Stimulated activated CD4-positive, alpha-beta T cell treated with anti-CD3 and anti-CD28 coated beads, Interleukin-4, amount 100 ng/mL, for 24 hours (primary cell): ENCODE data around the gene IGFL4.

ENCODE experiments used
- DNase-seq: peaks from one replicate; pipeline ENCODE4 v3.0.0-alpha.2; 2020

The IGFL4 gene

DNA sequence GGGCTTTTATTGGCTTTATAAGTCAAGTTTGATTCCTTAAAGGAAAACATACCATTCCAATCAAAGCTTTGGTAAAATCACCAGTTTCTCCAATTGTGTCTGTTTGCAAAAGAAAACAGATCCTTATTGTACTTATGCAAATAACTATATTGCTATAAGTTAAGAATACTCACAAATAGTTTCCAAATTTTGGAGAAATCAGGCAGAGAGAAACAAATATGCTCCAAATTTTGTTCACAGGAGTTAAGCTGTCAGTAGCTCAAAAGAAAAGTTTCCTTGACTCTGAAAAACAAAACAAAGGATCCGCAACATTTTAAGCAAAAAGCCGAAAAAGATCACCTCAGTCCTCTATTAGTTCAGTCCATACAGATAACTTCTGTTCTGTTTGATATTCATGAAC lies 19.2 kb upstream of the IGFL4 start:
- no peak for DNase-seq

DNA sequence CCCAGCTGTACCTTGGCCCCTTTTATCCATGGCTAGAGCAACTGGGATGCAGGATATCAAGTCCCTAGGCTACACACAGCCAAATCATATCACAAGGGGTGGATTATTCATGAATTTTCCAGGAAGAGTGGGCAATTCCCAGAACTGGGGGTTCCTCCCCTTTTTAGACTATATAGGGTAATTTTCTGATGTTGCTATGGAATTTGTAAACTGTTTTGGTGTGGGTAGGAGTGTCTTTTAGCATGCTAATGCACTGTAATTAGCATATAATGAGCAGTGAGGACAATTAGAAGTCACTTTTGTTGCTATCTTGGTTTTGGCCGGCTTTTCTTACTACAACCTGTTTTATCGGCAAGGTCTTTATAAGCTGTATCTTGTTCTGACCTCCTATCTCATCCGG lies 18.0 kb upstream of the IGFL4 start:
- no peak for DNase-seq

DNA sequence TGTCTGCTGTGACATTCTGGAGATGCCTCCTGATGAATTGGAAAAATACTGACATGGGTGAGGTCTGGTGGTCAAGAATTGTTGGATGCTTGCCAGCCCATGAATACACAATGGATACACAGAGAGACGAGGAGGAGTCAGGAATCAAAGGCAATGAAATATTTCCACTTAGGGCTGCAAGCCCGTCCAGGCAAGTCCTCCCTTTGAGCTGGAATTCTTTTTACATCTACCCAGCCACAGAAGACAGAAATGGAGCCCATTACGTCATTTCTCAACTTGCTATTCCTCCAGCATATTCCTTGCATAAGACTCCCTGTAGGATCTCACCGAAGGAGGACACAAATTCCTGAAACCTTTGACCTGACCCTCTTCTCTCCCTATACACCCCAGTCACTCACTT lies 15.7 kb upstream of the IGFL4 start:
- DNase-seq = no peak

DNA sequence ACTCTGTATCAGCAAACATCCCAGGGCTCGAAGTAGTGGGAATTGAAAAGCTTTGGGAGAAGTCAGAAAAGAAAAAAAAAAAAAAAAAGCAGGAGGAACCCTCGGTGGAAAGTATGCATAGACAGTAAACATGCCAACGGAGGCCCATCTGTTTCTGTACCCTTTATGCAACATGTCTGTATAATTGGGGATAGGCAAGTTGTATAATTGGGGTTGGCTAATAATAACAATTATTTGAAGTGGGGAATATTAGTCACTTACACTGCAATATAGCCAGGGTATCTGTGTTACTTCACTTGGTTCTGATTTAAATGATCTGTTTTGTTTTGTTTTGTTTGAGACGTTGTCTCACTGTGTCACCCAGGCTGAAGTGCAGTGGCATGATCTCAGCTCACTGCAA lies 12.1 kb upstream of the IGFL4 start:
- DNase-seq = no peak

DNA sequence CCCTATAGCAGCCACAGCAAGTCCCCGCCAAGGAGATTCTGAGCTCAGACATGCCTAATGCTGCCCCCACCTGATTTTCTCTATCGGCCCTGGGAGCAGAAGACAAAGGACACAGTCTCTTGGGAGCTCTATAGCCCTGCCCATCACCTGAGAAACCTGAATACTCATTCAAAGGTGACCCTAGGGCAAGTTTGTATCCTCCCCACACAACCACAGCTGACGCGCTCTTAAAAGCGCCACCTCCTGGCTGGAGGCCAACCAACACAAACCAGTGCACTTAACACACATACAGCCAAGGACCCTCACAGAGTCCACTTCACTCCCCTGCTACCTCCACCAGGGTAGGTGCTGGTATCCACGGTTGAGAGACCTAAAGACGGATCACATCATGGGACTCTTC lies 8.8 kb upstream of the IGFL4 start:
- DNase-seq = no peak

DNA sequence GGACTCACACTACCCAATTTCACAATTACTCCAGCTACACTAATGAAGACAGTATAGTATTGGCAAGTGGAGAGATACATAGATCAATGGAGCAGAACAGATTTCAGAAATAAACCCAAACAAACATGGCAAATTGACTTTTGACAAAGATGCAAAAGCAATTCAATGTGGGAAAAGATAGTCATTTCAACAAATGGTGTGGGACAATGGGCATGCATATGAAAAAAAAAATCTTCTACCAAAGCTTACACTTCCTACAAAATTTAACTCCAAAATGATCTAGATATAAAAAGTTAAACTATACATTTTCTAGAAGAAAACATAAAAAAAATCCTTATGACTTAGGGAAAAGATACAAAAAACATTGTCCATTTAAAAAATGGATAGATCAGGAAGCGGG lies 2.7 kb upstream of the IGFL4 start:
- DNase-seq = no peak

DNA sequence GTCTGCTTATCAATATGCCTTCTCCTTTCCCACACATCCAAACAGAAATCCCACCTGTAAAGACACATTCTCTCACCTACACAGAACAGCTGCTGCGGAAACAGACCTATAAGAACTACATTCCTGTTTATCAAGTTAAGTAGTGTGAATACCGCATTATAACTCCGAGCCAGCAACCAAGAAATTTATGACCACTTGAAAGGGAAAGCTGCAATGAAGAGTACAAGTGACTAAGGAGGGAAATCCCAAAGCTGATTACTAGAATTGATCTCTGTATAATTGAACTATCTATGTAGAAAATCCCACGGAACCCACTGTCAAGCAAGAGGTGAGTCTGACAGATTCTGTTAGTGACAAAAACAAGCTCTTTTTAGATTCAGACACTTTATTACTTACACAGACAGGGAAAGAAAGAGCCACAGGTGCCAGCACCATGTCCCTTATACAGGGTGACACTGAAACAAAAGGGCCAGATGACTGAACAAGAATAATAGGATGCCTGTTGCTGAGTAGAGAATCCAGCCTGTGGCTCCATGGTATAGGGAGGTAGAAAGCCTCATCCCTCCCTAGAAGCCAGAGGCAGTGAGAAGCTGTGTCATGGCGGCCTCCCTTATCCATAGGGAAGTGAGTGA lies 1.6 kb upstream of the IGFL4 start:
- DNase-seq = no peak

DNA sequence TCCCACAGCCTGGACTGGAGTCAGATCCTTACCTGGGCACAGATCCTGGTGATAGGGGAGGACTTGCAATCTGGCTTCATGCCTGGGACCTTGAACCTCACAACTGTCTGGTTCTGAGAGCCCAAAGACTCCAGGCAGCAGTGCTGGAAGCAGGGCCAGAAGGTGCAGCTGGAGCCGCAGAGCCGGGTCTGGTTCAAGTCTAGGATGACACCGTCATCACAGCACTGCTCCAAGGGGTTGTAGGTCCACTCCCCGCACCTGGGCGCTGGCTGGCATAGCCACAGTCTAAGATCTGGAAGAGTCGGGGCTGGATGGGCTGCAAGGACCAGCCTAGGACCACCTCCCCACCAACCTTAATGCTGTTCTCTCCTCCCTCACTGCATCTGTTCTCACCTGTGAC lies 677 bp downstream of the IGFL4 start:
- no peak for DNase-seq

DNA sequence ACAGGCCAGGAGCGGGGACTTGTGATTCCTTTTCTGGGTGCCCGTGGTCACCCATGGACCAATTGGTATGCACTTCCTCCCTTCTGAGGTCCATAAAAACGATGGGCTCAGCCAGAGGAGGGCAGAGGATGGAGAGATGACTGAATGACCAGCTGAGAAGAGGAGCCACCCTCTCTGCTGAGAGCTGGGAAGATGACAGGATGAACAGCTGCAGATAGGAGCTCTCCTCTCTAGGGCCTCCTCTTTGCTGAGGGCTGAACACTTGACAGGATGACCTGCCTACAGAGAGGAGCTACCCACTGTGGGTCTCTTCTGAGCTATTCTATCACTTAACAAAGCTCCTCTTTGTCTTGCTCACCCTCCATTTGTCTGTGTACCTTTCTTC lies 4.1 kb downstream of the IGFL4 start:
- no peak for DNase-seq

DNA sequence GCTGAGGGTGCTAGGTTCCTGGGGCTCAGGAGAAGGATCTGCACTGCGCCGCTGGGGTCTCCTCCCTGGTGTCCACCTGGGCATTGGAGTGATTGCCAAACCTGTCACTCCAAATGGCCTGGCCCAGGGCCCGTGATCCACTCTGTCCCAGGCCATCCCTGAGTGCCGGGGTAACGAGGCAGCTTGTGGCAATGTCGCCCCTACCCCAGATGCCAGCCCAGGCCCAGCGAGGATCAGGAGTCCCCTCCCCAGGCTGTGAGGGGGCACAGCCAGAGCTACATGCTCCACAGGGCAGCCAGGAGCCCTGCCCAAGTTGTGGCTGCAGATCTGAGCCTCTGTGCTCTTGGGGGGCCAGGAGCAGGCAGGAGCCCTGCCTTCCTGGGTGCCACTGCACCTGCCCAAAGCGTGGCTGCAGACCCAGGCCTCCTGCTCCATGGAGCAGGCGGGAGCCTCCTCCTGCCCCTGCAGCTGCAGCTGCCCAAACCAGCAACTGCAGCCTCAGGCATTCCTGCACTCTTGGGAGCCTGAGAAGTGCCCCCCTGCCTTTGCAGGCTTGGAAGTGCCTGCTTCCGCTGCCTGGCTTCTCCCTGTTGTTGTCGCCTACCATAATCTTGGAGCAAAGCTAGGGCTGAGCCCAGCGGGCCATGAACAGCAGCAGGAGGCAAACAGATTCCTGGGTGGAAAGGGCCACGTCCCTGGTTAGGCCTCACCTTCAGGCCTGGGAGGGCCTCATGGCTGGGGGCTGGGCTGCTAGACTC lies 4.6 kb downstream of the IGFL4 start:
- DNase-seq = no peak

DNA sequence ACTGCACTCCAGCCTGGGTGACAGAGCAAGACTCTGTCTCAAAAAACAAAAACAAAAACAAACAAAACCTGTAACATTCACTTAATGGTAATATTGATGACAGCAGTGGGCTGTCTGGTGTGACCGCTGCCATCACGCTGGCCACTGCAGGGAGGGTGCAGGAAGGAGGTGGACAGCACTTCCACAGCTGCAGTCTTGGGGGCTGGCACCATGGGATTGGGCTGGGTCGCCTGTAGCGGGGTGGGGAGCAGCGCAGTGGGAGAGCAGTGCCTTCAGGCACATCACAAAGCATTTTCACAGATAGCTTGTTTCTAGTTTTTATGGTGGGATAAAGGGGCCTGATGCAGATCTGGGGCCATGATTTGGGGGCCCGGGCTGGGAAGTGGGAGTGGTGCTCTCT lies 5.3 kb downstream of the IGFL4 start:
- DNase-seq = no peak

DNA sequence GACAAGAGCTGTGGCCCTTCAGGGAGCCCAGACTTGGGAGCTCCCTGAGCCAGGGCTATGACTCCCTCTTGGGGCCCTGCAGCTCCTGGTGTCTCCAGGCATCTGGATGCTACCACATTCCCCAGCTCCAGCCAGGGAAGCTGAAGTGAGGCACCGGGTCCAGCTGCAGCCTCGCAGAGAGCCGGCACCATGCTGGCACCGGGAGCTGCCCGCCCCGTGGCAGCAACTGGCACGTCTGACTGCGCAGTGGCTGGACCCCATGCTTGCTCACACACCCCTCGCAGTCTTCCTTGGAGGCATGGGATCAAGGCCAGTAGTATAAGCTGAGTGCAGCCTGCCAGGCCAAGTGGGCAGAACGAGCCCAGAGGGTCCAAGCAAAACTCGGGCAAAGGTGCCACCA lies 7.4 kb downstream of the IGFL4 start:
- DNase-seq = no peak

DNA sequence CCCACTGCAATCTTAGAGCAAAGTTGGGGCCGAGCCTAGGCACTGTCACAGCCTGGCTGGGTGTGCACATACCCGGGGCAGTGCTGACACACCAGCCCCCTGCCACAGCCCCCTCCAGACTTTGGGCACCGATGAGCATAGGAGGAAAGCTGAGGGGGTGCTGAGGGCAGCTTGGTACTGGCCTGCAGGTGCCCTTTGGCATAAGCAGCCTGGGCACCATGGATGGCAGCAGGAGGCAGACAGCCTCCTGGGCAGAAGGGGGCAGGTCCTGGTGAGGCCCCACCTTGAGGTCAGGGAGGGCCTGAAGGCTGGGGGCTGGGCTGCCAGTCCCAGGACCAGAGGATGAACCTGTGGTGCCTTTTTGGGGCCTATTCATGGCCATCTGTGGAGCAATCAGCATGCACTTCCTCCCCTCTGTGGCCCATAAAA lies 8.2 kb downstream of the IGFL4 start:
- no peak for DNase-seq

DNA sequence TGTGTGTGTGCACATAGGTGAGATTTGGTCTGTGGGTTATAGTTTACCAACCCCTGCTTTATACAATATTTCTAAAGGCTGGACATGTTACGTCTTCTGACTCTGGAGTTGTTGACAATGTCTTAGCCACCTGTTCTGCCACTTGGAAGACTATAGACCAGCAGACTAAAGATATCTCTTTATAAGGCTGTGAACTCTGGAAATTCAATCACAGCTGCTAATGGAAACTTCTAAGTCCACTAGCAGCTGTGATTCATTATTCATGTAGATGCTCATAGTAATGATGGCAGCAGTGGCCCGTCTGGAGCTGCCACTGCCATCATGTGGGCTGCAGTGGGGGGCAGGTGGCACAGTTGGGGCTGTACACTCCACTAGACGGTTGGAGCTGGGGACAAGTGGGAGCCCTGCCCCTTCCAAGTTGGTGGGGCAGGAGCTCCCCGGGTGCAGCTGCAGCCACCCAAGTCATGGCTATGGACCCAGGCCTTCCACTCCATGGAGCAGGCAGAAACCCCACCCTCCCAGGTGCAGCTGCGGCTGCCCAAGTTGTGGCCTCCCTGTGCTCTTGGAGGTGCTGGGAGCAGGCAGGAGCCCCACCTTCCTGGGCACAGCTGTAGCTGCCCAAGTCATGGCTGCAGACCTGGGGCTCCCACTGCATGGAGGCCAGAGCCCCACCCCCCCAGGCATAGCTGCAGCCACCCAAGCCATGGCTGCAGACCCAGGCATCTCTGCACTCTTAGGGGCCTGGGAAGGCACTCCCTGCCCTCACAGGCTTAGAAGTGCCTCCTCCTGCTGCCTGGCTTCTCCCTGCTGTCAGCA lies 8.8 kb downstream of the IGFL4 start:
- no peak for DNase-seq

DNA sequence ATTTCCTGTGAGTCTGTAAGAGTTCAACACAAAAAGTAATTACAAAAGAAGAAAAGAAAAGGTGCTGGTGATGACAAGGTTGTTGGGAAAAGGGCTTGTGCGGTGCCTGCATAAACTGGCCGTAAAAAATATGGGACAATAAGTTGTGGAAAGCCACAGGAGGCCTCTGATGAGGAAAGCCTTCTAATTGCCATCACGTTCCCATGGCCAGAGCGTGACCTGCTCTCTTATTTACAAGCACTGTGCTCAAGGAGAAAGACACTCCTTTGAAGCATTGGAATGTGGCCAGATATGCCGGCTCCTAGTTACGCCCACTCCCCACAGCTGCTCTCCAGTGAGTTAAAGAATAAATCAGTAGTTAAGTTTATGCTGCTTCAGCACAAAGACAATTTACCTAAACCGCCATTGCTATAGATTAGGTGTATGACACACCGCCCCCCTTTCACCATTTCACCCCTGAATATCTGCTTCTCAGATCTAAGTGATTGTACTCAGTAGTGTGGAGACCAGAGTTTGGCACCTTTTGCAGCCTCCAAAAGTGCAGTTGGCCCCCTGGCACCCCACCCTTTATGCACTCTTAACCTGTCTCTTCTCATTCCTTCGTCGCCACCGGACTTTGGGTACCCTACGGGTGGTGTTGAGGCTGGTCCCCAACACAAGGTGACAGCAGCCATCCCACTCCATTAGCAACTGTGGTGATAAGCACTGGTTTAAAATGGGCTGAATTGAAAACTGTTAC lies 9.8 kb downstream of the IGFL4 start:
- no peak for DNase-seq

DNA sequence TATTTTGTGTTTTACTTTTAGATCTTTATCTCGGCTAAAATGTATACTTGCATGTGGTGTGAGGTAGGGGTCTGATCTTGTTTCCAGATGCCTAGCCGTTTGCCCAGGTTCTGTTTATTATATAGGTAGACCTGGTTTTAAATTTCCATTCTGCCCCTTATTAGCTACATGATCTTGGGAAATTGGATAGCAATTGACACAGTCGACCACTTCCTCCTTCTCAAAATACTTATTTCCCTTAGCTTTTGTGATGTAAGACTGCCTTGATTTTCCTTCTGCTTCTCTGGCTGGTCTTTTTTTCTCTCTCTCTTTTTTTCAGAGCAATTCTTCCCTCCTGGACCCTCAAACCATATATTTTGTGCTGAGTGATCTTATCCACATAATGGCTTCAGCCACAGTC lies 15.0 kb downstream of the IGFL4 start:
- DNase-seq = no peak

DNA sequence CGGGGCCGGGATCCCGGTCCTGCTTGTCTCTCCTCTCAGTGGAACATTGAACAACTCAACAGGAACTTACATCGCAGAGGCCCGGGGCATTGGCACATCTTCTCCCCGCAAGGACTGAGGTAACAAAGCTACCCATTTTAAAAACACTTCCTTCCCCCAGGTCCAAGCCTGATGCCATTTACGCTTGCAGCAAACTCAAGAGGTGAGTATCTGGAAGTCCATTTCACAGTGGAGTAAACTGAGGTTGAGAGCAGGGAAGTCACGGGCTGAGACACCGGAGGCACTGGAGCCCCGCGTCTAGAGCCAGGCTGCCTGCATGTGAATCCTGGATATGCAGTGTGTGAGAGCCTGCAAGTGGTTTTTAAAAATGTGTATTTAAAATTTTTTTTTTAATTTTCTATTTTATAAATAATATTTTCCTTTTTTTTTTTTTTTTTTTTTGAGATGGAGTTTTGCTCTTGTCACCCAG lies 17.5 kb downstream of the IGFL4 start:
- DNase-seq = no peak

DNA sequence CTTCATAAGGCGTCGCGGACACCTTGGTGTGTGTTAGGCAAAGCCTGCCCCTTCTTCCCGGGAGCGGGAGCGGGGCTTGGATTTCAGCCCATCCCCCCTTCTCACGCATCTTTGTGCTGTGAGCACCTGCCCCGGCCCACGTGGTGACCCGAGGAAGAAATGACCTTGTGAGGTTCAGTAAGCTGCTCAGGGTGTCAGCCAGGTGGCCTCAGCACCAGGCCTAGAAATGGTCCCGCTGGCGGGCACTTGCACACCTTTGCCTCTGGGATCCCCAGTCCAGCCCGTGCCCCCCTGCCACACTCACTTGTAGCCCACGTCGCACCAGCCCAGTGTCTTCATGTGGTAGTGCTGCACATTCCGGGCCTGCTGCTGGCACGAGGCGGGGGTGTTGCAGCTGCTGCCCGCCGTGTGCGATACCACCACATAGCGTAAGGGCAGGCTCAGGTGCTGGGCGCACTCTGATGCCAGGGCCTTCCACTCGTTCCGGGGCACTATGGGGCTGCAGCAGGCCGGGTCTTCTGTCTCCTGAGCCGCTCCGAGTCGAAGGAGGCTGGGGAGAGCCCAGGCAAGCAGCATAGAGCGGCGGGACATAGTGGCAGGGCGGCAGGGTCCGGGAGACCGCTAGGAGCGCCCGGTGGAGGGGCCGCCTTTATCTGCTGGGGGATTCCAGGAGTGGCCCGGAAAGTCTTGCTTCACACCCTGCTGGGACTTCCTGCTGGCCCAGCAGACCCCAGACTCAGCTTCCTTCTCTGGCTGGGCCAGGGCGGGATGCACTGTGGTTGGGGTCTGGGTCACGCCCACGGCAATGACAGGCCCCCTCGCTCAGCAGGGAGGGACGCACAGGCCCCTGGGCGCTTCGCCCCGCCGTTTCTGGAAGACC lies 18.1 kb downstream of the IGFL4 start, which contains the start of gene PGLYRP1:
Gene PGLYRP1, minus strand, starts transcription at position 623 of the 880 bp plus-strand sequence. Its CDS starts 32 bp downstream, at position 591.
- no peak for DNase-seq

DNA sequence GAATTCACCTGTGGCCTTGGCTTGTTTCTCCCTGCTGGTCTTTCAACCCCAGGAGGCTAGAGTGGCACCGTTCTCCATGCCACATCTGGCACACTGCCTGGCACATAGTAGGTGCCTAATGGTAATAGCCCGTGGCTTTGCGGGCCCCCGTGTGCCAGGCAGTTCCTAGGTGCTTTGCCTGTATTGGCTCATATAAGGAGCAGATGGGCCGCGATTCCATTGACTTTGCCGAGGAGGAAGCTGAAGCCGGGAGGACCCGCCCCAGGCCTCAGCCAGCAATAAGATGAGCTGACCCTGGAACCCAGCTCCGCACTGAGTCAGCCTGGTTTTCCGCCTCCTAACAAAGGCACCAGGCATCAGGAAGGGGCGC lies 18.8 kb downstream of the IGFL4 start:
- DNase-seq = no peak

DNA sequence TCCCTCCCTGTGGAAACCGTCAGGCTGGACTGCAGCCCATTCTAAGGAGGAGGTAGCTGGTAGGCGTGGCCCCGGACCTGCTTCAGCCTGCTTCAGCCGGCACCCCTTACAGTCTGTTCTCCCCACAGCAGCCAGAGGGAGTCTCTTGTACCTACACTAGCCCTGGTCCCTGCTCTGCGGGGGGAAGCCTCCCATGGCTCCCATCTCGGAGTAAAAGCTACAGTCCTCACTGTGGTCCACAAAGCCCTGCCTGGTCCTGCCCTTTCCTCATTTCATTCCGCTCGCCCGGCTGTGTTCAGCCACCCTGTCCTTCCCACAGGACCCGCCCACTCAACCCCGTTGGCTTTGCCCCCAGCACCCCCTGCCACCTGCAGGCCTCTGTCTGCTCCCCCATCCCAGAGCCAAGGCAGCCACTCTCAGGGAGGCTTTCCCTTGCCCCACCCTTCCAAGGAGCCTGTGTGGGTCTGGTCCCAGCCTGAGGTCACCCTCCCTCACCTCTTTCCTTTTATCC lies 19.2 kb downstream of the IGFL4 start:
- no peak for DNase-seq

DNA sequence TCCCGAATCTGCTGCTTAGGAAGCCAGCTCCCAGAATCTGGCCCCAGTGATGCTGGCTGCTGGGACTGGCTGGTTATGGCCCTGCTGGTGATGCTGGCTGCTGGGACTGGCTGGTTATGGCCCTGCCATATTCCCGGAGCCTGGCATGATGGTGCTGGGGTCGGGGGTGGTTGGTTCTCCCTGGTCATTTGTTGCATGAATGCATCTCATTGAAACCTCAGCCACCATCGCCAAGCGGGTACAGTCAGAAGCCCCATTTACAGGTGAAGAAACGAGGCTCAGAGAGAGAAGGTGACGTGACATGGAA lies 20.0 kb downstream of the IGFL4 start:
- no peak for DNase-seq

DNA sequence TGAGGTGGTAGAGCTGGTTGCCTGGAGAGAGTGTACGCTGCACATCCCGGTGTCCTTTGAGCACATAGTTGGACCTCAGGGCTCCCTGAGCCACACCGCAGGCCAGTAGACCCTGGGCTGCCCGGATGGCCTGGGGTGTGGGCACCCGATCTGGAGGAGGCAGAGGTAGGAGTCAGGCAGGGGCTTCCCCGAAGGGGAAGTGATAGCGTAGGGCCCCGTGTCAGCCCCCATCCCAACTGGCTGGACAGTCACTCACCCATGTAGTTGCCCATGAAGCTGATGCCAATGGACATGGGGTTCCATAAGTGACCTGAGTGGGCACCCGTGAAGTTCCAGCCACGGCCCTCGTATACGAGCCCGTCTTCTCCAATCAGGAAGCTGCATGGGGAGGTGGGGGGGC lies 21.5 kb downstream of the IGFL4 start:
- DNase-seq = no peak
